ENCODE data around the gene MLXIP. TPM values are rescaled to one million over a fixed set of nuclear protein-coding genes. Genes with fewer than 3 reads are reported as not detected.
"Not testable (repeated sequence)": the region's sequence is repeated elsewhere in the genome, so short reads cannot be mapped to it uniquely, and the experiment has no call there.

MLXIP gene
- total and polyA plus RNA-seq, 12 donors, result 13.7 to 98.1 (median 40.1) TPM

GRCh38 chr12:122050706-122051105, 27.9 kb upstream of the MLXIP start:
- no peak for TF ChIP-seq CTCF (IDR thresholded peaks at IDR 0.05)
- no peak for TF ChIP-seq POLR2A (IDR thresholded peaks at IDR 0.05)
- WGBS, 4 donors, result 65 to 83% (median 79%) methylated on average over 15 to 20 of the region's 20 CpGs
- no peaks in the 10 kb centered on the region for H3K36me3 ChIP-seq (replicated peaks in 1 of 2)
- H3K4me3 ChIP-seq, result no peak overlapping the region
- H3K27ac ChIP-seq, result peak overlapping the region in 4 of 5 donors; percentile 60 to 80 (median 76)
- H3K4me1 ChIP-seq (replicated peaks in 1 of 2), result peaks cover 9 to 14% of the 10 kb centered on the region in 2 donors
- no peaks in the 10 kb centered on the region for H3K27me3 ChIP-seq
- H3K9me3 ChIP-seq (replicated peaks in 1 of 3), result no peaks in the 10 kb centered on the region
- intact Hi-C loops (cut with DNase I), result loop anchor here in 1 of 2 donors (10.0 kb wide), 1 partner anchor 134 kb away; the partner anchor contains the start of gene LRRC43
- DNase-seq, result no peak

- no peak for TF ChIP-seq POLR2A (IDR thresholded peaks at IDR 0.05)
- TF ChIP-seq CTCF (IDR thresholded peaks at IDR 0.05), result no peak
- H3K4me1 ChIP-seq (replicated peaks in 1 of 2), result peaks cover 9 to 14% of the 10 kb centered on the region in 2 donors
- 17 to 30% (median 26%) methylated on average over 5 to 14 of the region's 14 CpGs for whole genome bisulfite sequencing, 4 donors
- DNase-seq, result peak; percentile 62 to 80 (median 68)
- H3K27ac ChIP-seq, result peak overlapping the region in 4 of 5 donors; percentile 60 to 80 (median 76)
- no peaks in the 10 kb centered on the region for H3K9me3 ChIP-seq (replicated peaks in 1 of 3)
- H3K4me3 ChIP-seq, result no peak overlapping the region
- H3K36me3 ChIP-seq (replicated peaks in 1 of 2), result no peaks in the 10 kb centered on the region
- intact Hi-C loops (cut with DNase I), result loop anchor here in 1 of 2 donors (10.0 kb wide), 1 partner anchor 133 kb away; the partner anchor contains the start of gene LRRC43
- no peaks in the 10 kb centered on the region for H3K27me3 ChIP-seq
Measured at GRCh38 chr12:122051231-122051876, 27.2 kb upstream of the MLXIP start.

GRCh38 chr12:122052285-122052684, 26.3 kb upstream of the MLXIP start:
- intact Hi-C loops (cut with DNase I), result loop anchor here in 1 of 2 donors (10.0 kb wide), 1 partner anchor 133 kb away; the partner anchor contains the start of gene LRRC43
- TF ChIP-seq POLR2A (IDR thresholded peaks at IDR 0.05) (no peak), CTCF (IDR thresholded peaks at IDR 0.05) (no peak)
- 51 to 71% (median 57%) methylated on average over 2 of the region's 2 CpGs for WGBS, 4 donors

GRCh38 chr12:122054842-122055520, 23.6 kb upstream of the MLXIP start:
- H3K4me3 ChIP-seq, result no peak overlapping the region
- H3K9me3 ChIP-seq (replicated peaks in 1 of 3), result no peaks in the 10 kb centered on the region
- H3K36me3 ChIP-seq (replicated peaks in 1 of 2), result peaks cover 0 to 3% of the 10 kb centered on the region in 2 donors
- no peak for DNase-seq
- 81 to 85% (median 84%) methylated on average over 23 to 27 of the region's 27 CpGs for WGBS, 4 donors
- peaks cover 9 to 14% of the 10 kb centered on the region in 2 donors for H3K4me1 ChIP-seq (replicated peaks in 1 of 2)
- no peak overlapping the region for H3K27ac ChIP-seq
- H3K27me3 ChIP-seq, result no peaks in the 10 kb centered on the region
- TF ChIP-seq POLR2A (IDR thresholded peaks at IDR 0.05) (no peak), CTCF (IDR thresholded peaks at IDR 0.05) (no peak)
- intact Hi-C loops (cut with DNase I), result loop anchor here (2.0 to 10.0 kb wide), 3 partner anchors 67 to 130 kb away; partner anchors contain the start of gene LRRC43 (in 1 of the 2)

More at GRCh38 chr12:122052285-122052684, 26.3 kb upstream of the MLXIP start:
- Histone ChIP-seq H3K4me3 (no peak overlapping the region), H3K27ac (no peak overlapping the region), H3K36me3 (replicated peaks in 1 of 2) (no peaks in the 10 kb centered on the region), H3K4me1 (replicated peaks in 1 of 2) (peaks cover 9 to 14% of the 10 kb centered on the region in 2 donors), H3K9me3 (replicated peaks in 1 of 3) (no peaks in the 10 kb centered on the region), H3K27me3 (no peaks in the 10 kb centered on the region)
- no peak for DNase-seq

GRCh38 chr12:122056406-122056805, 22.1 kb upstream of the MLXIP start:
- intact Hi-C loops (cut with DNase I), result loop anchor here (5.0 to 10.0 kb wide), 2 partner anchors 66 to 128 kb away; partner anchors contain the start of gene LRRC43 (in 1 of the 2)
- H3K27ac ChIP-seq; DNase-seq; H3K4me3 ChIP-seq; H3K27me3 ChIP-seq; H3K9me3 ChIP-seq (replicated peaks in 1 of 3); H3K4me1 ChIP-seq (replicated peaks in 1 of 2); H3K36me3 ChIP-seq (replicated peaks in 1 of 2): not testable (repeated sequence)
- 94 to 100% (median 95%) methylated on average over 7 of the region's 7 CpGs for WGBS, 4 donors
